ENCODE data around the gene PEX10.

GRCh38 chr1:2436876-2437275 is 24.5 kb upstream of the PEX10 start:
- TF ChIP-seq TCF12 (IDR thresholded peaks at IDR 0.05; ENCODE audit: low read depth), result no peak
- no peak for TF ChIP-seq RAD21 (IDR thresholded peaks at IDR 0.05; ENCODE audit: low read depth)
- no peak for TF ChIP-seq USF1 (IDR thresholded peaks at IDR 0.05)
- no peak for TF ChIP-seq CREB1 (IDR thresholded peaks at IDR 0.05; ENCODE audit: low read depth)
- TF ChIP-seq YY1 (IDR thresholded peaks at IDR 0.05; ENCODE audit: low read depth), result no peak
- no peak for TF ChIP-seq EP300 (IDR thresholded peaks at IDR 0.05; ENCODE audit: borderline replicate concordance)
- no peak for TF ChIP-seq MAX (IDR thresholded peaks at IDR 0.05)
- no peak for TF ChIP-seq TEAD4 (IDR thresholded peaks at IDR 0.05)
- TF ChIP-seq CEBPB (IDR thresholded peaks at IDR 0.05), result no peak
- no peak for TF ChIP-seq TAF1 (IDR thresholded peaks at IDR 0.05; ENCODE audit: low read depth)
- no peak for TF ChIP-seq ZBTB7A (IDR thresholded peaks at IDR 0.05; ENCODE audit: low read depth)
- TF ChIP-seq, protein P1, sequence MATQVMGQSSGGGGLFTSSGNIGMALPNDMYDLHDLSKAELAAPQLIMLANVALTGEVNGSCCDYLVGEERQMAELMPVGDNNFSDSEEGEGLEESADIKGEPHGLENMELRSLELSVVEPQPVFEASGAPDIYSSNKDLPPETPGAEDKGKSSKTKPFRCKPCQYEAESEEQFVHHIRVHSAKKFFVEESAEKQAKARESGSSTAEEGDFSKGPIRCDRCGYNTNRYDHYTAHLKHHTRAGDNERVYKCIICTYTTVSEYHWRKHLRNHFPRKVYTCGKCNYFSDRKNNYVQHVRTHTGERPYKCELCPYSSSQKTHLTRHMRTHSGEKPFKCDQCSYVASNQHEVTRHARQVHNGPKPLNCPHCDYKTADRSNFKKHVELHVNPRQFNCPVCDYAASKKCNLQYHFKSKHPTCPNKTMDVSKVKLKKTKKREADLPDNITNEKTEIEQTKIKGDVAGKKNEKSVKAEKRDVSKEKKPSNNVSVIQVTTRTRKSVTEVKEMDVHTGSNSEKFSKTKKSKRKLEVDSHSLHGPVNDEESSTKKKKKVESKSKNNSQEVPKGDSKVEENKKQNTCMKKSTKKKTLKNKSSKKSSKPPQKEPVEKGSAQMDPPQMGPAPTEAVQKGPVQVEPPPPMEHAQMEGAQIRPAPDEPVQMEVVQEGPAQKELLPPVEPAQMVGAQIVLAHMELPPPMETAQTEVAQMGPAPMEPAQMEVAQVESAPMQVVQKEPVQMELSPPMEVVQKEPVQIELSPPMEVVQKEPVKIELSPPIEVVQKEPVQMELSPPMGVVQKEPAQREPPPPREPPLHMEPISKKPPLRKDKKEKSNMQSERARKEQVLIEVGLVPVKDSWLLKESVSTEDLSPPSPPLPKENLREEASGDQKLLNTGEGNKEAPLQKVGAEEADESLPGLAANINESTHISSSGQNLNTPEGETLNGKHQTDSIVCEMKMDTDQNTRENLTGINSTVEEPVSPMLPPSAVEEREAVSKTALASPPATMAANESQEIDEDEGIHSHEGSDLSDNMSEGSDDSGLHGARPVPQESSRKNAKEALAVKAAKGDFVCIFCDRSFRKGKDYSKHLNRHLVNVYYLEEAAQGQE (IDR thresholded peaks at IDR 0.05; ENCODE audit: low read depth), result no peak

Measured in Ishikawa (cell line).